Naive B cell (primary cell): ENCODE data around the gene LRCH3. TPM values are rescaled to one million over a fixed set of nuclear protein-coding genes. Genes with fewer than 3 reads are reported as not detected.
"Not testable (repeated sequence)": the region's sequence is repeated elsewhere in the genome, so short reads cannot be mapped to it uniquely, and the experiment has no call there.

ENCODE experiments used
- ATAC-seq, 2 donors: fragments of 150-1000 bp; cut with Tn5 transposase; 2 replicates each; pipeline ENCODE4 v1.10.0; 2021; ENCODE audit warnings: low read depth in 2 of 2, mild to moderate bottlenecking in 2 of 2, moderate library complexity in 2 of 2
- DNase-seq: peaks from one replicate; pipeline ENCODE4 v3.0.0; 2022
- H3K27ac Mint-ChIP-seq, 6 donors: one replicate each; pipeline ENCODE4 v1.8.0; 2020 to 2022; ENCODE audit warnings: mild to moderate bottlenecking in 6 of 6, mixed read lengths in 6 of 6, moderate library complexity in 5 of 6, inconsistent platforms in 2 of 6
- H3K27me3 Mint-ChIP-seq, 3 donors: one replicate each; pipeline ENCODE4 v1.8.0; 2021 to 2022; ENCODE audit warnings: mixed read lengths in 3 of 3, mild to moderate bottlenecking in 1 of 3
- H3K36me3 Mint-ChIP-seq, 2 donors: one replicate each; pipeline ENCODE4 v1.8.0; 2020 to 2022; ENCODE audit warnings: mixed read lengths in 2 of 2, inconsistent platforms in 1 of 2, mild to moderate bottlenecking in 1 of 2
- H3K4me1 Mint-ChIP-seq, 3 donors: one replicate each; pipeline ENCODE4 v1.8.0; 2020 to 2022; ENCODE audit warnings: mixed read lengths in 3 of 3, inconsistent platforms in 1 of 3, mild to moderate bottlenecking in 1 of 3, moderate library complexity in 1 of 3
- H3K4me3 Mint-ChIP-seq, 8 donors: one replicate each; pipeline ENCODE4 v1.8.0; 2020 to 2022; ENCODE audit warnings: mild to moderate bottlenecking in 8 of 8, mixed read lengths in 8 of 8, moderate library complexity in 8 of 8, inconsistent platforms in 2 of 8
- H3K9me3 Mint-ChIP-seq, 7 donors: one replicate each; pipeline ENCODE4 v1.8.0; 2020 to 2022; ENCODE audit warnings: mixed read lengths in 7 of 7, mild to moderate bottlenecking in 5 of 7, inconsistent platforms in 2 of 7, moderate library complexity in 1 of 7
- polyA plus RNA-seq, 6 donors: library from polyadenylated mRNA; unstranded; fragments of 300-500 nt; fragmentation: Illumina TruSeq; gene quantifications; one replicate each; pipeline ENCODE4 v1.2.3, GENCODE V29; 2021; ENCODE audit warnings: low read depth in 6 of 6

The LRCH3 gene
- polyA plus RNA-seq, 6 donors from 2014 or later = 10.2 to 26.0 (median 13.9) TPM

GRCh38 chr3:197886052-197886451 is 95.0 kb downstream of the LRCH3 start:
- not testable (repeated sequence) for H3K27me3 Mint-ChIP-seq, ATAC-seq, DNase-seq, H3K4me3 Mint-ChIP-seq, H3K9me3 Mint-ChIP-seq
- peaks cover 14% of the 10 kb centered on the region in 2 donors for H3K36me3 Mint-ChIP-seq
- peaks cover 5 to 12% (median 7%) of the 10 kb centered on the region in 3 donors for H3K4me1 Mint-ChIP-seq
- peak overlapping the region in 1 of 6 donors; percentile 73 for H3K27ac Mint-ChIP-seq

GRCh38 chr3:197887430-197888053 is 96.5 kb downstream of the LRCH3 start:
- not testable (repeated sequence) for DNase-seq, H3K4me1 Mint-ChIP-seq, H3K9me3 Mint-ChIP-seq, H3K27ac Mint-ChIP-seq, H3K27me3 Mint-ChIP-seq, ATAC-seq, H3K4me3 Mint-ChIP-seq
- peaks cover 7 to 13% of the 10 kb centered on the region in 2 donors for H3K36me3 Mint-ChIP-seq

- ATAC-seq = no peak
- Mint-ChIP-seq H3K27ac (no peak overlapping the region), H3K36me3 (peaks cover 3 to 8% of the 10 kb centered on the region in 2 donors), H3K4me3 (no peak overlapping the region), H3K27me3 (no peaks in the 10 kb centered on the region), H3K4me1 (peaks cover 0 to 3% (median 0%) of the 10 kb centered on the region in 3 donors), H3K9me3 (no peaks in the 10 kb centered on the region)
- no peak for DNase-seq
Observed at GRCh38 chr3:197888511-197888910, 97.5 kb downstream of the LRCH3 start.

GRCh38 chr3:197889204-197889930 is 98.3 kb downstream of the LRCH3 start:
- Mint-ChIP-seq H3K36me3 (peaks cover 0 to 4% of the 10 kb centered on the region in 2 donors), H3K9me3 (no peaks in the 10 kb centered on the region), H3K4me1 (no peaks in the 10 kb centered on the region), H3K27ac (peak overlapping the region in 2 of 6 donors; percentile 10 to 67), H3K27me3 (no peaks in the 10 kb centered on the region), H3K4me3 (no peak overlapping the region)
- no peak for ATAC-seq
- no peak for DNase-seq

- peaks cover 0 to 1% of the 10 kb centered on the region in 2 donors for H3K36me3 Mint-ChIP-seq
- no peaks in the 10 kb centered on the region for H3K4me1 Mint-ChIP-seq
- ATAC-seq (no peak), DNase-seq (no peak)
- no peaks in the 10 kb centered on the region for H3K27me3 Mint-ChIP-seq
- H3K4me3 Mint-ChIP-seq = no peak overlapping the region
- H3K27ac Mint-ChIP-seq = no peak overlapping the region
- H3K9me3 Mint-ChIP-seq = no peaks in the 10 kb centered on the region
Observed at GRCh38 chr3:197890693-197891092, 99.6 kb downstream of the LRCH3 start.

GRCh38 chr3:197892162-197892561 is 101.1 kb downstream of the LRCH3 start:
- H3K9me3 Mint-ChIP-seq = no peaks in the 10 kb centered on the region
- DNase-seq (no peak), ATAC-seq (no peak)
- H3K4me1 Mint-ChIP-seq = no peaks in the 10 kb centered on the region
- H3K4me3 Mint-ChIP-seq = no peak overlapping the region
- H3K27me3 Mint-ChIP-seq = no peaks in the 10 kb centered on the region
- H3K36me3 Mint-ChIP-seq = no peaks in the 10 kb centered on the region
- H3K27ac Mint-ChIP-seq = no peak overlapping the region

GRCh38 chr3:197896421-197896820 is 105.4 kb downstream of the LRCH3 start:
- Mint-ChIP-seq H3K27me3 (no peaks in the 10 kb centered on the region), H3K9me3 (no peaks in the 10 kb centered on the region), H3K4me3 (no peak overlapping the region), H3K36me3 (no peaks in the 10 kb centered on the region), H3K27ac (no peak overlapping the region), H3K4me1 (no peaks in the 10 kb centered on the region)
- ATAC-seq (no peak), DNase-seq (no peak)

GRCh38 chr3:197899833-197900478 is 108.9 kb downstream of the LRCH3 start:
- H3K4me3 Mint-ChIP-seq = no peak overlapping the region
- DNase-seq = no peak
- H3K4me1 Mint-ChIP-seq = peaks cover 0 to 2% (median 0%) of the 10 kb centered on the region in 3 donors
- H3K27ac Mint-ChIP-seq = peak overlapping the region in 1 of 6 donors; percentile 44
- H3K27me3 Mint-ChIP-seq = no peaks in the 10 kb centered on the region
- H3K36me3 Mint-ChIP-seq = no peaks in the 10 kb centered on the region
- ATAC-seq = no peak
- no peaks in the 10 kb centered on the region for H3K9me3 Mint-ChIP-seq

GRCh38 chr3:197901626-197902025 is 110.6 kb downstream of the LRCH3 start:
- no peak overlapping the region for H3K4me3 Mint-ChIP-seq
- peaks cover 0 to 11% (median 5%) of the 10 kb centered on the region in 3 donors for H3K4me1 Mint-ChIP-seq
- H3K36me3 Mint-ChIP-seq = no peaks in the 10 kb centered on the region
- H3K27ac Mint-ChIP-seq = no peak overlapping the region
- no peaks in the 10 kb centered on the region for H3K27me3 Mint-ChIP-seq
- ATAC-seq (no peak), DNase-seq (no peak)
- no peaks in the 10 kb centered on the region for H3K9me3 Mint-ChIP-seq

GRCh38 chr3:197906023-197906849 is 115.2 kb downstream of the LRCH3 start:
- H3K27ac Mint-ChIP-seq = peak overlapping the region in 2 of 6 donors; percentile 48 to 58
- H3K36me3 Mint-ChIP-seq = no peaks in the 10 kb centered on the region
- ATAC-seq (peak; percentile 82 to 83), DNase-seq (peak; percentile 62)
- H3K4me1 Mint-ChIP-seq = peaks cover 0 to 11% (median 5%) of the 10 kb centered on the region in 3 donors
- H3K9me3 Mint-ChIP-seq = no peaks in the 10 kb centered on the region
- H3K4me3 Mint-ChIP-seq = peak overlapping the region in 2 of 8 donors; percentile 0 to 25
- H3K27me3 Mint-ChIP-seq = no peaks in the 10 kb centered on the region

GRCh38 chr3:197906850-197907187 is 115.8 kb downstream of the LRCH3 start:
- Mint-ChIP-seq H3K4me3 (no peak overlapping the region), H3K27ac (peak overlapping the region in 1 of 6 donors; percentile 48), H3K36me3 (no peaks in the 10 kb centered on the region), H3K27me3 (no peaks in the 10 kb centered on the region), H3K9me3 (no peaks in the 10 kb centered on the region), H3K4me1 (peaks cover 0 to 11% (median 5%) of the 10 kb centered on the region in 3 donors)
- no peak for DNase-seq
- no peak for ATAC-seq

GRCh38 chr3:197907196-197907595 is 116.1 kb downstream of the LRCH3 start:
- no peaks in the 10 kb centered on the region for H3K27me3 Mint-ChIP-seq
- no peaks in the 10 kb centered on the region for H3K9me3 Mint-ChIP-seq
- peaks cover 0 to 11% (median 5%) of the 10 kb centered on the region in 3 donors for H3K4me1 Mint-ChIP-seq
- H3K27ac Mint-ChIP-seq = no peak overlapping the region
- no peak for DNase-seq
- no peak overlapping the region for H3K4me3 Mint-ChIP-seq
- ATAC-seq = no peak
- no peaks in the 10 kb centered on the region for H3K36me3 Mint-ChIP-seq

- H3K27me3 Mint-ChIP-seq, DNase-seq, H3K36me3 Mint-ChIP-seq, H3K4me3 Mint-ChIP-seq, H3K27ac Mint-ChIP-seq, H3K9me3 Mint-ChIP-seq, ATAC-seq: not testable (repeated sequence)
- peaks cover 0 to 11% (median 5%) of the 10 kb centered on the region in 3 donors for H3K4me1 Mint-ChIP-seq
Observed at GRCh38 chr3:197908550-197908949, 117.5 kb downstream of the LRCH3 start.
